ENCODE measurements around the gene CACYBP. TPM values are rescaled to one million over a fixed set of nuclear protein-coding genes. Genes with fewer than 3 reads are reported as not detected.

CACYBP gene
- total RNA-seq, 1 donor from 2014 or later: 95.0 TPM

DNA sequence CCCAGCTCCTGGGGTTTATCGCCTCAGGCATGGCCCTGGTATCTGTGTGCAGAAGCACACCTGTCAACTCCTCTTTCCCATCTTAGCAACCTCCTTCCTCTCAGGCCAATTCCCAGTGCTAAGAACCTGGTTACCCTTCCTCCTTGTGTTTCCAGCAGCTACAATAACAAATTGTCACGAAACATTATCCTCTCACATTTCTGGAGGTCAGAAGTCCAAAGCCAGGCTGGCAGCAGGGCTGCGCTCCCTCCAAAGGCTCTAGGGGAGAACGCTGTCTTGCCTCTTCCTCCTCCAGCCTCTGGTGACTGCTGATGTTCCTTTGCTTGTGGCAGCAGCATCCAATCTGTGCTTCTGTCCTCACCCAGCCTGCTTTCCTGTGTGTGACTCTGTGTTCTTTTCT, 34.2 kb downstream of the CACYBP start:
- no peak overlapping the region for H3K27ac Mint-ChIP-seq (ENCODE audit: unreplicated experiment)

GRCh38 chr1:175034775-175035174, 35.0 kb downstream of the CACYBP start:
- no peak for FAIRE-seq
- Histone ChIP-seq H3K27me3 (ENCODE audit: insufficient read depth, low read length) (peaks cover 5% of the 10 kb centered on the region), H3K36me3 (ENCODE audit: insufficient read depth, low read length) (no peaks in the 10 kb centered on the region), H3K79me2 (ENCODE audit: insufficient read depth, low read length) (no peaks in the 10 kb centered on the region), H3K4me2 (ENCODE audit: low read length) (no peak overlapping the region), H2AFZ (ENCODE audit: low read depth, low read length) (no peak overlapping the region), H4K20me1 (ENCODE audit: insufficient read depth, low read length) (no peaks in the 10 kb centered on the region), H3K9me3 (ENCODE audit: insufficient read depth, low read depth, low read length) (no peaks in the 10 kb centered on the region), H3K27ac (ENCODE audit: low read depth, low read length) (no peak overlapping the region), H3K4me3 (ENCODE audit: insufficient read depth, low read depth, low read length) (no peak overlapping the region), H3K4me1 (ENCODE audit: insufficient read depth, low read length) (no peaks in the 10 kb centered on the region), H3K9ac (ENCODE audit: low read length) (no peak overlapping the region)
- Mint-ChIP-seq H3K36me3 (ENCODE audit: low read depth, unreplicated experiment) (no peaks in the 10 kb centered on the region), H3K27ac (ENCODE audit: unreplicated experiment) (no peak overlapping the region), H3K4me1 (ENCODE audit: low read depth, unreplicated experiment) (peaks cover 10% of the 10 kb centered on the region), H3K4me3 (ENCODE audit: unreplicated experiment) (no peak overlapping the region), H3K27me3 (ENCODE audit: low read depth, unreplicated experiment) (peaks cover 24% of the 10 kb centered on the region), H3K9me3 (ENCODE audit: unreplicated experiment) (no peaks in the 10 kb centered on the region)
- DNase-seq (ENCODE audit: low read depth): no peak
- TF ChIP-seq EZH2 (IDR thresholded peaks at IDR 0.05; ENCODE audit: insufficient read depth, low read length): no peak
- TF ChIP-seq, protein P1, sequence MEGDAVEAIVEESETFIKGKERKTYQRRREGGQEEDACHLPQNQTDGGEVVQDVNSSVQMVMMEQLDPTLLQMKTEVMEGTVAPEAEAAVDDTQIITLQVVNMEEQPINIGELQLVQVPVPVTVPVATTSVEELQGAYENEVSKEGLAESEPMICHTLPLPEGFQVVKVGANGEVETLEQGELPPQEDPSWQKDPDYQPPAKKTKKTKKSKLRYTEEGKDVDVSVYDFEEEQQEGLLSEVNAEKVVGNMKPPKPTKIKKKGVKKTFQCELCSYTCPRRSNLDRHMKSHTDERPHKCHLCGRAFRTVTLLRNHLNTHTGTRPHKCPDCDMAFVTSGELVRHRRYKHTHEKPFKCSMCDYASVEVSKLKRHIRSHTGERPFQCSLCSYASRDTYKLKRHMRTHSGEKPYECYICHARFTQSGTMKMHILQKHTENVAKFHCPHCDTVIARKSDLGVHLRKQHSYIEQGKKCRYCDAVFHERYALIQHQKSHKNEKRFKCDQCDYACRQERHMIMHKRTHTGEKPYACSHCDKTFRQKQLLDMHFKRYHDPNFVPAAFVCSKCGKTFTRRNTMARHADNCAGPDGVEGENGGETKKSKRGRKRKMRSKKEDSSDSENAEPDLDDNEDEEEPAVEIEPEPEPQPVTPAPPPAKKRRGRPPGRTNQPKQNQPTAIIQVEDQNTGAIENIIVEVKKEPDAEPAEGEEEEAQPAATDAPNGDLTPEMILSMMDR (IDR thresholded peaks at IDR 0.05; ENCODE audit: insufficient read depth, low read depth, low read length): no peak

More for the DNA sequence above, 34.2 kb downstream of the CACYBP start:
- Histone ChIP-seq H2AFZ (ENCODE audit: low read depth, low read length) (no peak overlapping the region), H3K4me3 (ENCODE audit: insufficient read depth, low read depth, low read length) (no peak overlapping the region), H3K4me2 (ENCODE audit: low read length) (no peak overlapping the region), H3K79me2 (ENCODE audit: insufficient read depth, low read length) (no peaks in the 10 kb centered on the region), H3K27me3 (ENCODE audit: insufficient read depth, low read length) (peaks cover 5% of the 10 kb centered on the region), H3K9me3 (ENCODE audit: insufficient read depth, low read depth, low read length) (no peaks in the 10 kb centered on the region), H4K20me1 (ENCODE audit: insufficient read depth, low read length) (no peaks in the 10 kb centered on the region), H3K4me1 (ENCODE audit: insufficient read depth, low read length) (peaks cover 3% of the 10 kb centered on the region), H3K9ac (ENCODE audit: low read length) (no peak overlapping the region), H3K27ac (ENCODE audit: low read depth, low read length) (no peak overlapping the region), H3K36me3 (ENCODE audit: insufficient read depth, low read length) (no peaks in the 10 kb centered on the region)
- no peak for FAIRE-seq
- H3K4me3 Mint-ChIP-seq (ENCODE audit: unreplicated experiment): no peak overlapping the region
- H3K9me3 Mint-ChIP-seq (ENCODE audit: unreplicated experiment): no peaks in the 10 kb centered on the region
- H3K36me3 Mint-ChIP-seq (ENCODE audit: low read depth, unreplicated experiment): no peaks in the 10 kb centered on the region
- TF ChIP-seq, protein P1 (IDR thresholded peaks at IDR 0.05; ENCODE audit: insufficient read depth, low read depth, low read length): no peak
- TF ChIP-seq EZH2 (IDR thresholded peaks at IDR 0.05; ENCODE audit: insufficient read depth, low read length): no peak
- no peak for DNase-seq (ENCODE audit: low read depth)
- peaks cover 13% of the 10 kb centered on the region for H3K4me1 Mint-ChIP-seq (ENCODE audit: low read depth, unreplicated experiment)
- peaks cover 21% of the 10 kb centered on the region for H3K27me3 Mint-ChIP-seq (ENCODE audit: low read depth, unreplicated experiment)

GRCh38 chr1:175035865-175036264, 36.1 kb downstream of the CACYBP start:
- Mint-ChIP-seq H3K9me3 (ENCODE audit: unreplicated experiment) (no peaks in the 10 kb centered on the region), H3K4me1 (ENCODE audit: low read depth, unreplicated experiment) (peaks cover 10% of the 10 kb centered on the region), H3K27me3 (ENCODE audit: low read depth, unreplicated experiment) (peaks cover 33% of the 10 kb centered on the region), H3K4me3 (ENCODE audit: unreplicated experiment) (no peak overlapping the region), H3K36me3 (ENCODE audit: low read depth, unreplicated experiment) (no peaks in the 10 kb centered on the region), H3K27ac (ENCODE audit: unreplicated experiment) (no peak overlapping the region)
- Histone ChIP-seq H3K36me3 (ENCODE audit: insufficient read depth, low read length) (no peaks in the 10 kb centered on the region), H3K9me3 (ENCODE audit: insufficient read depth, low read depth, low read length) (no peaks in the 10 kb centered on the region), H3K79me2 (ENCODE audit: insufficient read depth, low read length) (no peaks in the 10 kb centered on the region), H4K20me1 (ENCODE audit: insufficient read depth, low read length) (no peaks in the 10 kb centered on the region), H3K4me1 (ENCODE audit: insufficient read depth, low read length) (no peaks in the 10 kb centered on the region), H3K27me3 (ENCODE audit: insufficient read depth, low read length) (peaks cover 5% of the 10 kb centered on the region), H2AFZ (ENCODE audit: low read depth, low read length) (no peak overlapping the region), H3K4me3 (ENCODE audit: insufficient read depth, low read depth, low read length) (no peak overlapping the region), H3K9ac (ENCODE audit: low read length) (no peak overlapping the region), H3K4me2 (ENCODE audit: low read length) (no peak overlapping the region), H3K27ac (ENCODE audit: low read depth, low read length) (no peak overlapping the region)
- DNase-seq (ENCODE audit: low read depth): no peak
- no peak for FAIRE-seq
- TF ChIP-seq, protein P1 (IDR thresholded peaks at IDR 0.05; ENCODE audit: insufficient read depth, low read depth, low read length): no peak
- no peak for TF ChIP-seq EZH2 (IDR thresholded peaks at IDR 0.05; ENCODE audit: insufficient read depth, low read length)

All from astrocyte (in vitro differentiated cells and primary cell).